ENCODE data around the gene DYNC2LI1.

DYNC2LI1 gene

DNA sequence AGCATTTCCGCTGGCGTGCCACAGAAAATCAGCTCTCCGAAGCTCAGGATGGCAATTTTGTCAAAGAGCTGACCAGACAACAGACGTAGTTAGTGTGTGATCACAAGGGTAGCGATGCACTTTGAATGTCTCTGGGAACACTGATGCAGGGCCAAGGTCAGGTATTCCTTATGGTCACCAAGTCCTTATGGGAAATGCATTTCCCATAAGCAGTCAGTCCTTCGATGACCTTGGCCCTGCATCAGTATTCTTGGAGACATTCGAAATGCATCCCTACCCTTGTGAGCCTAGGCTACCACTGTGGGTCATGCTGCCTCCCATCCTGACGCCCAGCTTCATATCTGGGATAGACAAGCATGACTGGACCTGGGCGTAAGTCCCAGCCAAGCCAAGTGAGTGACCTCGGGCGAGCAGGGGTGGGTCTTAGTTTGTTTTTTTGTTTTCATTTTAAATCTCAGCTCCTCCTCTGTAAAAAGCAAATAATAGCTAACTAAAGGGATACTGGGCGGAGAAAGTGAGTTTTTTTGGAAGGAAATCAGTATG lies 51.2 kb downstream of the DYNC2LI1 start:
- no peak for DNase-seq (ENCODE audit: low read depth)
- in situ Hi-C loops (cut with HindIII; ENCODE audit: low sequenced_read_pairs): no loop called here
- no peak overlapping the region for H3K4me3 ChIP-seq (ENCODE audit: low read depth, low read length)
- TF ChIP-seq, protein P1, sequence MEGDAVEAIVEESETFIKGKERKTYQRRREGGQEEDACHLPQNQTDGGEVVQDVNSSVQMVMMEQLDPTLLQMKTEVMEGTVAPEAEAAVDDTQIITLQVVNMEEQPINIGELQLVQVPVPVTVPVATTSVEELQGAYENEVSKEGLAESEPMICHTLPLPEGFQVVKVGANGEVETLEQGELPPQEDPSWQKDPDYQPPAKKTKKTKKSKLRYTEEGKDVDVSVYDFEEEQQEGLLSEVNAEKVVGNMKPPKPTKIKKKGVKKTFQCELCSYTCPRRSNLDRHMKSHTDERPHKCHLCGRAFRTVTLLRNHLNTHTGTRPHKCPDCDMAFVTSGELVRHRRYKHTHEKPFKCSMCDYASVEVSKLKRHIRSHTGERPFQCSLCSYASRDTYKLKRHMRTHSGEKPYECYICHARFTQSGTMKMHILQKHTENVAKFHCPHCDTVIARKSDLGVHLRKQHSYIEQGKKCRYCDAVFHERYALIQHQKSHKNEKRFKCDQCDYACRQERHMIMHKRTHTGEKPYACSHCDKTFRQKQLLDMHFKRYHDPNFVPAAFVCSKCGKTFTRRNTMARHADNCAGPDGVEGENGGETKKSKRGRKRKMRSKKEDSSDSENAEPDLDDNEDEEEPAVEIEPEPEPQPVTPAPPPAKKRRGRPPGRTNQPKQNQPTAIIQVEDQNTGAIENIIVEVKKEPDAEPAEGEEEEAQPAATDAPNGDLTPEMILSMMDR (IDR thresholded peaks at IDR 0.05; ENCODE audit: low read depth, low read length, missing control alignments): no peak

DNA sequence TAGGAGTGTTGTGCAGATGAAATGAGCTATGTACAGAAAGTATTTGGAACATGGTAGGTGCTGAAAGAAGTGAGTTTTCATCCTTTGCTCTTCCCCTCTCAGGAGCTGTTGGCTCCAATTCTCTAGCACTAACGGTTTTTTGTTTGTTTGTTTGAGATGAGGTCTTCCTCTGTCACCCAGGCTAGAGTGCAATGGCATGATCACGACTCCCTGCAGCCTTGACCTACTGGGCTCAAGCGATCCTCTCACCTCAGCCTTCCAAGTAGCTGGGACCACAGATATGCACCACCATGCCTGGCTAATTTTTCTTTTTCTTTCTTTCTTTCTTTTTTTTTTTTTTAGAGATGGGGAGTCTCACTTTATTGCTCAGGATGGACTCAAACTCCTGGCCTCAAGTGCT lies 52.0 kb downstream of the DYNC2LI1 start:
- H3K4me3 ChIP-seq (ENCODE audit: low read depth, low read length): no peak overlapping the region
- TF ChIP-seq, protein P1 (IDR thresholded peaks at IDR 0.05; ENCODE audit: low read depth, low read length, missing control alignments): no peak
- DNase-seq (ENCODE audit: low read depth): no peak
- in situ Hi-C loops (cut with HindIII; ENCODE audit: low sequenced_read_pairs): no loop called here

GRCh38 chr2:43826305-43827250 lies 52.7 kb downstream of the DYNC2LI1 start:
- in situ Hi-C loops (cut with HindIII; ENCODE audit: low sequenced_read_pairs): no loop called here
- TF ChIP-seq, protein P1 (IDR thresholded peaks at IDR 0.05; ENCODE audit: low read depth, low read length, missing control alignments): no peak
- H3K4me3 ChIP-seq (ENCODE audit: low read depth, low read length): no peak overlapping the region
- DNase-seq (ENCODE audit: low read depth): no peak

DNA sequence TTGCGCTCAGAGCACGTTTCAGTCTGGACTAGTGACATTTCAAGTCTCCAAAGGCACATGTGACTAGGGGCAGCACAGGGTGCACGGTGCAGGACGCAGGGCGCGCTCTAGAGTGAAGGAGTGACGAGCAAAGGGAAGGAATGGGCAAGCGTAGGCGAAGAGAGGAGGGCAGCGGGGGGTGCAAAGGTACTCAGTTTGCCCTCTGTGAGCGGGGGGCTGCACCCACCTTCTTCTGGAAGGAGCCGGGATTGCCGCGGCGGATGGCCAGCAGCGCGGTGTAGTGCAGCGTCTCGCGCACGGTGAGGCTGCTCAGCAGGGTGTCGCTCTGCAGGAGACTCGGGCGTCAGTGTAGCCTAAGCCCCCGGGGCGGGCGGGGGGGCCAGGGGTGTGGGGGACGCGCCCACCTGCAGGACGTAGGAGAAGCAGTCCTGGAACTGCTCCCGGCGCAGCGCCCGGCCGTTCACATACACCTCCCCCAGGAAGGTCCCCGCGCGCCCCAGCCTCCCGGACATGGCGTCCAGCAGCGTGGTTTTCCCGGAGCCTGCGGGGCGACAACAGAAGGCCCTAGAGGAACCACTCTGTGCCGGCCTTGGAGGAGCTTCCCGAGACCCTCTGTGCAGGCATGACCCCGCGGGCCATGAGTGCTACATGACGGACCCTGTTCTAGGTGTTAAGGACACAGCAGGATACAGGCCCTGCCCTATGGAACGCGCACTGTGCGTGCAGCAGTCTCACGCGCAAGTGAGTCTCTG lies 57.9 kb downstream of the DYNC2LI1 start:
- DNase-seq (ENCODE audit: low read depth): no peak
- TF ChIP-seq, protein P1 (IDR thresholded peaks at IDR 0.05; ENCODE audit: low read depth, low read length, missing control alignments): no peak
- peak overlapping the region; percentile 30 for H3K4me3 ChIP-seq (ENCODE audit: low read depth, low read length)
- in situ Hi-C loops (cut with HindIII; ENCODE audit: low sequenced_read_pairs): no loop called here

GRCh38 chr2:43832457-43832856 lies 58.6 kb downstream of the DYNC2LI1 start:
- DNase-seq (ENCODE audit: low read depth): no peak
- no peak overlapping the region for H3K4me3 ChIP-seq (ENCODE audit: low read depth, low read length)
- in situ Hi-C loops (cut with HindIII; ENCODE audit: low sequenced_read_pairs): no loop called here
- TF ChIP-seq, protein P1 (IDR thresholded peaks at IDR 0.05; ENCODE audit: low read depth, low read length, missing control alignments): no peak

DNA sequence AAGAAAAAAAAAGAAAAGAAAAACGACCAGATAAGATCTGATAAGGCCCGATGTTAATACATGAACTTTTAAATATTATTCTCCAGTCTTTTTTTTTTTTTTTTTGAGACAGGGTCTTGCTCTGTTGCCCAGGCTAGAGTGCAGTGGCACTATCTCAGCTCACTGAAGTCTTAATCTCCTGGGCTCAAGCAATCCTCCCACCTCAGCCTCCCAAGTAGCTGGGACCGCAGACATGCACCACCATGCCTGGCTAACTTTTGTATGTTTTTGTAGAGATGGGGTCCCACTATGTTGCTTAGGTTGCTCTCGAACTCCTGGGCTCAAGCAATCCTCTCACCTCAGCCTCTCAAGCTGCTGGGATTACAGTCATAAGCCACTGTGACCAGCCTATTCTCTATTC lies 63.2 kb downstream of the DYNC2LI1 start:
- in situ Hi-C loops (cut with HindIII; ENCODE audit: low sequenced_read_pairs): no loop called here
- no peak for DNase-seq (ENCODE audit: low read depth)
- no peak overlapping the region for H3K4me3 ChIP-seq (ENCODE audit: low read depth, low read length)
- TF ChIP-seq, protein P1 (IDR thresholded peaks at IDR 0.05; ENCODE audit: low read depth, low read length, missing control alignments): no peak

Measured in astrocyte of the cerebellum (primary cell).